DOHH2 (cell line): ENCODE results near the gene MOB2.

ENCODE experiments used
- CTCF ChIP-seq: fragments of 200-600 bp; sonication (generic); IDR thresholded peaks from one replicate; pipeline ENCODE4 v1.5.1; 2014; ENCODE audit warnings: antibody characterized with exemption, mild to moderate bottlenecking, low read depth, low read length; ENCODE audit not compliant: poor library complexity, severe bottlenecking
- EZH2phosphoT487 ChIP-seq: fragments of 200-600 bp; sonication (generic); IDR thresholded peaks from 2 replicates; pipeline ENCODE4 v1.6.1; 2017; ENCODE audit warnings: borderline replicate concordance, mild to moderate bottlenecking, antibody characterized with exemption, low read length, moderate library complexity, mixed read lengths

GRCh38 chr11:1484061-1484671 lies 2.4 kb downstream of the MOB2 start:
- TF ChIP-seq CTCF, result no peak
- no peak for TF ChIP-seq EZH2phosphoT487
